ENCODE data around the gene RIN3. TPM values are rescaled to one million over a fixed set of nuclear protein-coding genes. Genes with fewer than 3 reads are reported as not detected.

Gene RIN3
- total RNA-seq, 1 donor from 2014 or later: 28.0 TPM

GRCh38 chr14:92560106-92560865 is 46.7 kb downstream of the RIN3 start:
- H4K20me1 ChIP-seq (ENCODE audit: insufficient read depth, low read length): peaks cover 13% of the 10 kb centered on the region
- no peak overlapping the region for H3K9ac ChIP-seq (ENCODE audit: low read length)
- FAIRE-seq (no peak), DNase-seq (ENCODE audit: low read depth) (no peak)
- H3K4me3 ChIP-seq (ENCODE audit: insufficient read depth, low read depth, low read length): no peak overlapping the region
- H3K9me3 ChIP-seq (ENCODE audit: insufficient read depth, low read depth, low read length): no peaks in the 10 kb centered on the region
- peaks cover 24% of the 10 kb centered on the region for H3K4me1 ChIP-seq (ENCODE audit: insufficient read depth, low read length)
- H3K27me3 Mint-ChIP-seq (ENCODE audit: low read depth, unreplicated experiment): no peaks in the 10 kb centered on the region
- no peak overlapping the region for H3K4me3 Mint-ChIP-seq (ENCODE audit: unreplicated experiment)
- peaks cover 35% of the 10 kb centered on the region for H3K4me1 Mint-ChIP-seq (ENCODE audit: low read depth, unreplicated experiment)
- no peak overlapping the region for H3K27ac ChIP-seq (ENCODE audit: low read depth, low read length)
- H3K79me2 ChIP-seq (ENCODE audit: insufficient read depth, low read length): no peaks in the 10 kb centered on the region
- no peak overlapping the region for H2AFZ ChIP-seq (ENCODE audit: low read depth, low read length)
- H3K9me3 Mint-ChIP-seq (ENCODE audit: unreplicated experiment): peaks cover 5% of the 10 kb centered on the region
- H3K27ac Mint-ChIP-seq (ENCODE audit: unreplicated experiment): no peak overlapping the region
- H3K36me3 Mint-ChIP-seq (ENCODE audit: low read depth, unreplicated experiment): peaks cover 11% of the 10 kb centered on the region
- no peak overlapping the region for H3K4me2 ChIP-seq (ENCODE audit: low read length)
- TF ChIP-seq EZH2 (IDR thresholded peaks at IDR 0.05; ENCODE audit: insufficient read depth, low read length) (no peak), CTCF (IDR thresholded peaks at IDR 0.05; ENCODE audit: insufficient read depth, low read depth, low read length) (no peak)
- no peaks in the 10 kb centered on the region for H3K27me3 ChIP-seq (ENCODE audit: insufficient read depth, low read length)
- no peaks in the 10 kb centered on the region for H3K36me3 ChIP-seq (ENCODE audit: insufficient read depth, low read length)

GRCh38 chr14:92561906-92562479 is 48.4 kb downstream of the RIN3 start:
- Mint-ChIP-seq H3K9me3 (ENCODE audit: unreplicated experiment) (peaks cover 5% of the 10 kb centered on the region), H3K4me3 (ENCODE audit: unreplicated experiment) (no peak overlapping the region), H3K27me3 (ENCODE audit: low read depth, unreplicated experiment) (no peaks in the 10 kb centered on the region), H3K4me1 (ENCODE audit: low read depth, unreplicated experiment) (peaks cover 37% of the 10 kb centered on the region), H3K27ac (ENCODE audit: unreplicated experiment) (no peak overlapping the region), H3K36me3 (ENCODE audit: low read depth, unreplicated experiment) (peaks cover 11% of the 10 kb centered on the region)
- H3K9me3 ChIP-seq (ENCODE audit: insufficient read depth, low read depth, low read length): peaks cover 4% of the 10 kb centered on the region
- no peak overlapping the region for H3K9ac ChIP-seq (ENCODE audit: low read length)
- H3K36me3 ChIP-seq (ENCODE audit: insufficient read depth, low read length): peaks cover 4% of the 10 kb centered on the region
- peaks cover 13% of the 10 kb centered on the region for H4K20me1 ChIP-seq (ENCODE audit: insufficient read depth, low read length)
- no peaks in the 10 kb centered on the region for H3K79me2 ChIP-seq (ENCODE audit: insufficient read depth, low read length)
- TF ChIP-seq CTCF (IDR thresholded peaks at IDR 0.05; ENCODE audit: insufficient read depth, low read depth, low read length) (no peak), EZH2 (IDR thresholded peaks at IDR 0.05; ENCODE audit: insufficient read depth, low read length) (no peak)
- DNase-seq (ENCODE audit: low read depth) (no peak), FAIRE-seq (no peak)
- H2AFZ ChIP-seq (ENCODE audit: low read depth, low read length): no peak overlapping the region
- H3K4me3 ChIP-seq (ENCODE audit: insufficient read depth, low read depth, low read length): no peak overlapping the region
- no peak overlapping the region for H3K4me2 ChIP-seq (ENCODE audit: low read length)
- H3K27ac ChIP-seq (ENCODE audit: low read depth, low read length): no peak overlapping the region
- no peaks in the 10 kb centered on the region for H3K27me3 ChIP-seq (ENCODE audit: insufficient read depth, low read length)
- peaks cover 24% of the 10 kb centered on the region for H3K4me1 ChIP-seq (ENCODE audit: insufficient read depth, low read length)

- Histone ChIP-seq H3K4me2 (ENCODE audit: low read length) (no peak overlapping the region), H3K4me3 (ENCODE audit: insufficient read depth, low read depth, low read length) (no peak overlapping the region), H2AFZ (ENCODE audit: low read depth, low read length) (no peak overlapping the region), H3K36me3 (ENCODE audit: insufficient read depth, low read length) (peaks cover 5% of the 10 kb centered on the region), H4K20me1 (ENCODE audit: insufficient read depth, low read length) (peaks cover 13% of the 10 kb centered on the region), H3K27ac (ENCODE audit: low read depth, low read length) (no peak overlapping the region), H3K27me3 (ENCODE audit: insufficient read depth, low read length) (no peaks in the 10 kb centered on the region), H3K9ac (ENCODE audit: low read length) (no peak overlapping the region), H3K9me3 (ENCODE audit: insufficient read depth, low read depth, low read length) (peaks cover 6% of the 10 kb centered on the region), H3K79me2 (ENCODE audit: insufficient read depth, low read length) (no peaks in the 10 kb centered on the region), H3K4me1 (ENCODE audit: insufficient read depth, low read length) (peaks cover 24% of the 10 kb centered on the region)
- Mint-ChIP-seq H3K4me3 (ENCODE audit: unreplicated experiment) (no peak overlapping the region), H3K27me3 (ENCODE audit: low read depth, unreplicated experiment) (no peaks in the 10 kb centered on the region), H3K4me1 (ENCODE audit: low read depth, unreplicated experiment) (peaks cover 35% of the 10 kb centered on the region), H3K27ac (ENCODE audit: unreplicated experiment) (peak overlapping the region; percentile 69), H3K36me3 (ENCODE audit: low read depth, unreplicated experiment) (peaks cover 22% of the 10 kb centered on the region), H3K9me3 (ENCODE audit: unreplicated experiment) (peaks cover 5% of the 10 kb centered on the region)
- no peak for FAIRE-seq
- TF ChIP-seq CTCF (IDR thresholded peaks at IDR 0.05; ENCODE audit: insufficient read depth, low read depth, low read length): no peak
- TF ChIP-seq EZH2 (IDR thresholded peaks at IDR 0.05; ENCODE audit: insufficient read depth, low read length): no peak
- peak; percentile 52 for DNase-seq (ENCODE audit: low read depth)
These were observed 49.8 kb downstream of the RIN3 start for GRCh38 chr14:92563359-92563758.

Measured in astrocyte (in vitro differentiated cells and primary cell).